ENCODE measurements around the gene PKNOX2.

- TF ChIP-seq CTCF (IDR thresholded peaks at IDR 0.05; ENCODE audit: low read depth, low read length, missing input control) (no peak), JUND (IDR thresholded peaks at IDR 0.05) (no peak), SP1 (IDR thresholded peaks at IDR 0.05) (no peak), EGR1 (IDR thresholded peaks at IDR 0.05; ENCODE audit: low read depth in 2 of 2) (no peak), FOXA1 (IDR thresholded peaks at IDR 0.05) (no peak), YY1 (IDR thresholded peaks at IDR 0.05) (no peak), RAD21 (IDR thresholded peaks at IDR 0.05) (no peak), REST (IDR thresholded peaks at IDR 0.05) (no peak), GABPA (IDR thresholded peaks at IDR 0.05 in 1 of 2, conservative IDR thresholded peaks at IDR 0.05 in 1 of 2) (no peak), HNF4A (conservative IDR thresholded peaks at IDR 0.05) (no peak), MAX (IDR thresholded peaks at IDR 0.05) (no peak), ZBTB33 (IDR thresholded peaks at IDR 0.05) (no peak)
Measured at GRCh38 chr11:125470355-125470754, 305.8 kb downstream of the PKNOX2 start.
